MM.1S (cell line): ENCODE measurements around the gene MAGEB16.

Source experiments
- DNase-seq: peaks from one replicate; pipeline ENCODE4 v3.0.0-alpha.2; 2015
- H2AFZ ChIP-seq: fragments of 300-600 bp; sonication (generic); 2 replicates; pipeline ENCODE4 v1.6.0; 2016; ENCODE audit warnings: antibody characterized with exemption, low read length
- H3F3A ChIP-seq: fragments of 300-600 bp; sonication (generic); 2 replicates; pipeline ENCODE4 v1.6.1; 2016; ENCODE audit warnings: mild to moderate bottlenecking, antibody characterized with exemption, low read length, moderate library complexity, mixed read lengths; ENCODE audit not compliant: insufficient read depth
- H3K27ac ChIP-seq: fragments of 300-600 bp; sonication (generic); 2 replicates; pipeline ENCODE4 v1.5.1; 2016; ENCODE audit warnings: mild to moderate bottlenecking, low read length
- H3K27me3 ChIP-seq: fragments of 300-600 bp; sonication (generic); replicated peaks from 2 replicates; pipeline ENCODE4 v1.6.0; 2016; ENCODE audit warnings: low read length; ENCODE audit not compliant: insufficient read depth
- H3K36me3 ChIP-seq: fragments of 300-600 bp; sonication (generic); replicated peaks from 2 replicates; pipeline ENCODE4 v1.6.1; 2016; ENCODE audit warnings: mild to moderate bottlenecking, low read length, mixed read lengths; ENCODE audit not compliant: insufficient read depth
- H3K4me1 ChIP-seq: fragments of 300-600 bp; sonication (generic); 2 replicates; pipeline ENCODE4 v1.6.1; 2016; ENCODE audit warnings: low read length, mixed read lengths
- H3K4me2 ChIP-seq: fragments of 300-600 bp; sonication (generic); 2 replicates; pipeline ENCODE4 v1.6.0; 2016; ENCODE audit warnings: low read depth, low read length
- H3K4me3 ChIP-seq: fragments of 300-600 bp; sonication (generic); 2 replicates; pipeline ENCODE4 v1.5.1; 2016; ENCODE audit warnings: low read length, mixed read lengths
- H3K79me2 ChIP-seq: fragments of 300-600 bp; sonication (generic); 2 replicates; pipeline ENCODE4 v1.6.1; 2016; ENCODE audit warnings: mixed run types, low read length, mixed read lengths
- H3K9ac ChIP-seq: fragments of 300-600 bp; sonication (generic); 2 replicates; pipeline ENCODE4 v1.6.1; 2016; ENCODE audit warnings: low read length, mixed read lengths
- H3K9me2 ChIP-seq: fragments of 300-600 bp; sonication (generic); replicated peaks from 2 replicates; pipeline ENCODE4 v1.6.1; 2016; ENCODE audit warnings: mild to moderate bottlenecking, low read length, mixed read lengths; ENCODE audit not compliant: insufficient read depth
- H3K9me3 ChIP-seq: fragments of 300-600 bp; sonication (generic); replicated peaks from 2 replicates; pipeline ENCODE4 v1.6.1; 2016; ENCODE audit warnings: mild to moderate bottlenecking, low read length, mixed read lengths; ENCODE audit not compliant: insufficient read depth
- H4K20me1 ChIP-seq: fragments of 300-600 bp; sonication (generic); 2 replicates; pipeline ENCODE4 v1.6.1; 2016; ENCODE audit warnings: mild to moderate bottlenecking, low read length, moderate library complexity, mixed read lengths; ENCODE audit not compliant: insufficient read depth
- CTCF ChIP-seq: fragments of 300-600 bp; sonication (generic); IDR thresholded peaks from 2 replicates; pipeline ENCODE4 v1.5.1; 2016; ENCODE audit warnings: antibody characterized with exemption, low read length, mixed read lengths
- EZH2 ChIP-seq: fragments of 300-600 bp; sonication (generic); optimal IDR thresholded peaks from 2 replicates; pipeline ENCODE3; 2017; ENCODE audit warnings: low read depth, mild to moderate bottlenecking, antibody characterized with exemption, low read length, mixed read lengths
- EZH2phosphoT487 ChIP-seq: fragments of 300-600 bp; sonication (generic); IDR thresholded peaks from 2 replicates; pipeline ENCODE4 v1.6.1; 2018; ENCODE audit warnings: antibody characterized with exemption, low read length

The MAGEB16 gene

GRCh38 chrX:35819241-35819640 lies 21.1 kb downstream of the MAGEB16 start:
- H2AFZ ChIP-seq, result no peak overlapping the region
- no peak overlapping the region for H3K9ac ChIP-seq
- H3K4me1 ChIP-seq, result no peaks in the 10 kb centered on the region
- H3K27me3 ChIP-seq, result no peaks in the 10 kb centered on the region
- H3K27ac ChIP-seq, result no peak overlapping the region
- no peaks in the 10 kb centered on the region for H3K9me2 ChIP-seq
- no peak overlapping the region for H3K4me2 ChIP-seq
- no peaks in the 10 kb centered on the region for H3K9me3 ChIP-seq
- H4K20me1 ChIP-seq, result no peaks in the 10 kb centered on the region
- TF ChIP-seq EZH2 (no peak), CTCF (no peak), EZH2phosphoT487 (no peak)
- no peaks in the 10 kb centered on the region for H3K36me3 ChIP-seq
- no peak overlapping the region for H3K4me3 ChIP-seq
- no peaks in the 10 kb centered on the region for H3F3A ChIP-seq
- no peak for DNase-seq
- no peaks in the 10 kb centered on the region for H3K79me2 ChIP-seq

GRCh38 chrX:35826503-35826902 lies 28.4 kb downstream of the MAGEB16 start:
- no peaks in the 10 kb centered on the region for H3K79me2 ChIP-seq

GRCh38 chrX:35829501-35829900 lies 31.4 kb downstream of the MAGEB16 start:
- no peak overlapping the region for H3K4me3 ChIP-seq
- TF ChIP-seq EZH2, result no peak
- TF ChIP-seq CTCF, result no peak
- TF ChIP-seq EZH2phosphoT487, result no peak
- no peaks in the 10 kb centered on the region for H3K9me3 ChIP-seq
- H3K27me3 ChIP-seq, result no peaks in the 10 kb centered on the region
- no peaks in the 10 kb centered on the region for H3K79me2 ChIP-seq
- H3K9ac ChIP-seq, result no peak overlapping the region
- no peak overlapping the region for H3K27ac ChIP-seq
- H4K20me1 ChIP-seq, result no peaks in the 10 kb centered on the region
- no peaks in the 10 kb centered on the region for H3K9me2 ChIP-seq
- DNase-seq, result no peak
- H3K36me3 ChIP-seq, result no peaks in the 10 kb centered on the region
- no peaks in the 10 kb centered on the region for H3K4me1 ChIP-seq
- H3K4me2 ChIP-seq, result no peak overlapping the region
- H2AFZ ChIP-seq, result no peak overlapping the region
- no peaks in the 10 kb centered on the region for H3F3A ChIP-seq

More at GRCh38 chrX:35826503-35826902, 28.4 kb downstream of the MAGEB16 start:
- Histone ChIP-seq H3K27me3 (no peaks in the 10 kb centered on the region), H3K27ac (no peak overlapping the region), H3K9me2 (no peaks in the 10 kb centered on the region), H4K20me1 (no peaks in the 10 kb centered on the region), H3F3A (no peaks in the 10 kb centered on the region), H3K4me1 (no peaks in the 10 kb centered on the region), H3K4me2 (no peak overlapping the region), H3K4me3 (no peak overlapping the region), H2AFZ (no peak overlapping the region), H3K9ac (no peak overlapping the region), H3K36me3 (no peaks in the 10 kb centered on the region), H3K9me3 (no peaks in the 10 kb centered on the region)
- DNase-seq, result no peak
- no peak for TF ChIP-seq CTCF
- no peak for TF ChIP-seq EZH2
- no peak for TF ChIP-seq EZH2phosphoT487
